ENCODE data around the gene DYDC2.
"Not testable (repeated sequence)": the region's sequence is repeated elsewhere in the genome, so short reads cannot be mapped to it uniquely, and the experiment has no call there.

The DYDC2 gene

GRCh38 chr10:80344912-80345311, 11.7 kb upstream of the DYDC2 start:
- no peak overlapping the region for H3K27ac Mint-ChIP-seq
- H3K27me3 Mint-ChIP-seq (ENCODE audit: low read depth), result peaks cover 3% of the 10 kb centered on the region
- H3K36me3 Mint-ChIP-seq (ENCODE audit: low read depth), result no peaks in the 10 kb centered on the region
- DNase-seq (ENCODE audit: low spot score), result no peak
- no peaks in the 10 kb centered on the region for H3K9me3 Mint-ChIP-seq
- no peaks in the 10 kb centered on the region for H3K4me1 Mint-ChIP-seq (ENCODE audit: low read depth)
- no peak overlapping the region for H3K4me3 Mint-ChIP-seq

GRCh38 chr10:80350251-80350650, 6.3 kb upstream of the DYDC2 start:
- Mint-ChIP-seq H3K36me3 (ENCODE audit: low read depth) (no peaks in the 10 kb centered on the region), H3K9me3 (no peaks in the 10 kb centered on the region), H3K27ac (no peak overlapping the region), H3K4me3 (no peak overlapping the region), H3K27me3 (ENCODE audit: low read depth) (peaks cover 19% of the 10 kb centered on the region), H3K4me1 (ENCODE audit: low read depth) (no peaks in the 10 kb centered on the region)
- DNase-seq (ENCODE audit: low spot score), result no peak

GRCh38 chr10:80351220-80351619, 5.4 kb upstream of the DYDC2 start:
- peaks cover 28% of the 10 kb centered on the region for H3K27me3 Mint-ChIP-seq (ENCODE audit: low read depth)
- no peaks in the 10 kb centered on the region for H3K9me3 Mint-ChIP-seq

DNA sequence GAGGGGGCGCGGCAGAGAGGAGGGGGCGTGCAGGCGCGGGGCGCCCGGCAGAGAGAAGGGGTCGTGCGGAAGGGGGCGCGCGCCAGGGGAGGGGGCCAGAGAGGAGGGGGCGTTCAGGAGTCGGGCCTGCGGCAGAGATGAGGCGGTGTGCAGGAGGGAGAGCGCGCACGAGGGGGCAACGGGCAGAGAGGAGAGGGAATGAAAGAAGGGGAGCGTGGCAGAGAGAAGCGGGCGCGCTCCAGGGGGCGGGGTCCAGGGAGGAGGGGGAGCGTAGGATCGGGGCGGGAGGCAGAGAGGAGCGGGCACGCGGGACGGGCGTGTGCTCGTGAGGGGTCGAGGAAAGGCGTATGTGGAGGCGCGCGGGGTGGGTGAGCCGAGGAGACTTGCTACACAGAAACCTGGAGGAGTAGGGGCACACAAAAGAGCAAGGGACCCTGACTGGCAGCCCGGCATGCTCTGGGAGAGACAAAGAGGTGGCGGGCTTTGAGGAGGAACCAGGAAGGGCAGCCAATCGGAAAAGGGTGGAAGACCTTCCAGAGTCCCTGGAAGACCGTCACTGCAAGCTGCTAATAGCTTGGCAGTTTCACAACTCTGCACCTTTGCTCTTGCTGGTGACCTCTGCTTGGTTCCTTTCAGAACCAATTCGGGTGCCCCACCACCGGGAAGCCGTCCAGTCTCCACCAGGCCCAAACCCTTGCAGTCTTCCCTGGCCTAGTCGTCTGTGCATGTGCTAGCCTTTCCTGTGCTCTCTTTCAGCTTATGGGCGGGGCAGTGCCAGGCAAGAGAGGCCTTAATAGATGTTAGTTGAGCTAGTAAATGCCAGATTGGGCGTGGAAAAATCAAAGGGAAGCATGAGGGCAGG, 639 bp downstream of the DYDC2 start:
- H3K27ac Mint-ChIP-seq, result no peak overlapping the region
- no peak for DNase-seq (ENCODE audit: low spot score)
- H3K27me3 Mint-ChIP-seq (ENCODE audit: low read depth), result peaks cover 50% of the 10 kb centered on the region
- H3K36me3 Mint-ChIP-seq (ENCODE audit: low read depth), result no peaks in the 10 kb centered on the region
- peak overlapping the region; percentile 55 for H3K4me3 Mint-ChIP-seq
- H3K9me3 Mint-ChIP-seq, result no peaks in the 10 kb centered on the region
- H3K4me1 Mint-ChIP-seq (ENCODE audit: low read depth), result no peaks in the 10 kb centered on the region

More at GRCh38 chr10:80351220-80351619, 5.4 kb upstream of the DYDC2 start:
- H3K36me3 Mint-ChIP-seq (ENCODE audit: low read depth), result no peaks in the 10 kb centered on the region
- no peak overlapping the region for H3K27ac Mint-ChIP-seq
- H3K4me1 Mint-ChIP-seq (ENCODE audit: low read depth), result no peaks in the 10 kb centered on the region
- H3K4me3 Mint-ChIP-seq, result no peak overlapping the region
- no peak for DNase-seq (ENCODE audit: low spot score)

DNA sequence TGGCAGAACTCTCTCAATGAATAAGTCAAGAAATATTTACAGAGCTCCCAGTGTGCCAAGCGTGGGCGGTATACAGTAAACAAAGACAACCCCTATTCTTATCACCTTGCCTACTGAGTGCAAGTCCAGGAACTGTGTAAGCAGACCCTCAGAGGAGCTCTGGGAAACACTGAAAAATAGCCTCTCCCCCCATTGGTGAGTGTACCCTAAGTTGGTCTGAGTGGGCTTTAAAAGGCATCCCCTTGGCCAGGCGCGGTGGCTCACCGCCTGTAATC, 1.2 kb downstream of the DYDC2 start:
- Mint-ChIP-seq H3K9me3 (no peaks in the 10 kb centered on the region), H3K36me3 (ENCODE audit: low read depth) (no peaks in the 10 kb centered on the region), H3K4me3 (no peak overlapping the region), H3K27me3 (ENCODE audit: low read depth) (peaks cover 45% of the 10 kb centered on the region), H3K27ac (no peak overlapping the region), H3K4me1 (ENCODE audit: low read depth) (no peaks in the 10 kb centered on the region)
- no peak for DNase-seq (ENCODE audit: low spot score)

- H3K27me3 Mint-ChIP-seq (ENCODE audit: low read depth), result peaks cover 47% of the 10 kb centered on the region
- H3K4me1 Mint-ChIP-seq (ENCODE audit: low read depth), result not testable (repeated sequence)
Measured at GRCh38 chr10:80358925-80359324, 2.3 kb downstream of the DYDC2 start.

GRCh38 chr10:80359644-80360043, 3.1 kb downstream of the DYDC2 start:
- H3K4me3 Mint-ChIP-seq, result no peak overlapping the region
- H3K27ac Mint-ChIP-seq, result no peak overlapping the region
- DNase-seq (ENCODE audit: low spot score), result no peak
- H3K36me3 Mint-ChIP-seq (ENCODE audit: low read depth), result no peaks in the 10 kb centered on the region
- H3K4me1 Mint-ChIP-seq (ENCODE audit: low read depth), result no peaks in the 10 kb centered on the region
- H3K9me3 Mint-ChIP-seq, result no peaks in the 10 kb centered on the region
- peaks cover 48% of the 10 kb centered on the region for H3K27me3 Mint-ChIP-seq (ENCODE audit: low read depth)

More at GRCh38 chr10:80358925-80359324, 2.3 kb downstream of the DYDC2 start:
- not testable (repeated sequence) for H3K27ac Mint-ChIP-seq; H3K9me3 Mint-ChIP-seq; H3K4me3 Mint-ChIP-seq; DNase-seq (ENCODE audit: low spot score); H3K36me3 Mint-ChIP-seq (ENCODE audit: low read depth)

- H3K27ac Mint-ChIP-seq, result no peak overlapping the region
- no peaks in the 10 kb centered on the region for H3K36me3 Mint-ChIP-seq (ENCODE audit: low read depth)
- peaks cover 10% of the 10 kb centered on the region for H3K27me3 Mint-ChIP-seq (ENCODE audit: low read depth)
- no peak for DNase-seq (ENCODE audit: low spot score)
- H3K9me3 Mint-ChIP-seq, result peaks cover 18% of the 10 kb centered on the region
- H3K4me3 Mint-ChIP-seq, result no peak overlapping the region
- no peaks in the 10 kb centered on the region for H3K4me1 Mint-ChIP-seq (ENCODE audit: low read depth)
Measured at GRCh38 chr10:80365510-80365909, 8.9 kb downstream of the DYDC2 start.

GRCh38 chr10:80371467-80371866, 14.9 kb downstream of the DYDC2 start:
- Mint-ChIP-seq H3K9me3 (peaks cover 18% of the 10 kb centered on the region), H3K27me3 (ENCODE audit: low read depth) (peaks cover 7% of the 10 kb centered on the region), H3K27ac (no peak overlapping the region), H3K4me3 (no peak overlapping the region), H3K4me1 (ENCODE audit: low read depth) (no peaks in the 10 kb centered on the region), H3K36me3 (ENCODE audit: low read depth) (no peaks in the 10 kb centered on the region)
- DNase-seq (ENCODE audit: low spot score), result no peak

DNA sequence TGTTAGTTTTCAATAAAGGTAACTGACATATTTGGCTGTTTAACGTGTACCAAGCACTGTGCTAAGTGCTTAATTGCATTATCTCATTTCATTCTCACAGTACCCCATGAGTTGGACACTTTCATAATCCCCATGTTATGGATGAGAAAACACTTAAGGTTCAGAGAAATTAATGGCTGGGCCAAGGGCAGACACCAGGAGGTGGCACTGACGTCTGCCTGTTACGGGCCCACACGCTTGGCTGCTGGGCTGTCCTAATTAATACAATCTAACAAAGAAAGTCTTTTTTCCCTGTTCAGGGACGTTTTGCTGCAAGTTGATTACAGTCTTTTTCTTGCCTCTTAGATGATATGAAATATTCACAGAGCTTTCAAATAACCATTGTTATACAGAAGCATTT, 16.1 kb downstream of the DYDC2 start:
- Mint-ChIP-seq H3K27ac (no peak overlapping the region), H3K27me3 (ENCODE audit: low read depth) (peaks cover 11% of the 10 kb centered on the region), H3K9me3 (peaks cover 10% of the 10 kb centered on the region), H3K36me3 (ENCODE audit: low read depth) (no peaks in the 10 kb centered on the region), H3K4me3 (no peak overlapping the region), H3K4me1 (ENCODE audit: low read depth) (no peaks in the 10 kb centered on the region)
- DNase-seq (ENCODE audit: low spot score), result no peak

- H3K4me1 Mint-ChIP-seq (ENCODE audit: low read depth), result peaks cover 5% of the 10 kb centered on the region
- DNase-seq (ENCODE audit: low spot score), result no peak
- H3K27me3 Mint-ChIP-seq (ENCODE audit: low read depth), result peaks cover 11% of the 10 kb centered on the region
- no peak overlapping the region for H3K27ac Mint-ChIP-seq
- H3K4me3 Mint-ChIP-seq, result no peak overlapping the region
- no peaks in the 10 kb centered on the region for H3K36me3 Mint-ChIP-seq (ENCODE audit: low read depth)
- H3K9me3 Mint-ChIP-seq, result peaks cover 6% of the 10 kb centered on the region
Measured at GRCh38 chr10:80373502-80373901, 16.9 kb downstream of the DYDC2 start.

GRCh38 chr10:80379701-80380100, 23.1 kb downstream of the DYDC2 start:
- Mint-ChIP-seq H3K9me3 (no peaks in the 10 kb centered on the region), H3K27me3 (ENCODE audit: low read depth) (peaks cover 6% of the 10 kb centered on the region), H3K4me1 (ENCODE audit: low read depth) (peaks cover 10% of the 10 kb centered on the region), H3K4me3 (no peak overlapping the region), H3K27ac (no peak overlapping the region), H3K36me3 (ENCODE audit: low read depth) (no peaks in the 10 kb centered on the region)
- DNase-seq (ENCODE audit: low spot score), result no peak

- H3K4me3 Mint-ChIP-seq, result no peak overlapping the region
- H3K36me3 Mint-ChIP-seq (ENCODE audit: low read depth), result no peaks in the 10 kb centered on the region
- DNase-seq (ENCODE audit: low spot score), result no peak
- H3K9me3 Mint-ChIP-seq, result no peaks in the 10 kb centered on the region
- no peak overlapping the region for H3K27ac Mint-ChIP-seq
- H3K27me3 Mint-ChIP-seq (ENCODE audit: low read depth), result peaks cover 6% of the 10 kb centered on the region
- H3K4me1 Mint-ChIP-seq (ENCODE audit: low read depth), result peaks cover 10% of the 10 kb centered on the region
Measured at GRCh38 chr10:80380185-80380584, 23.6 kb downstream of the DYDC2 start.

- Mint-ChIP-seq H3K27ac (peak overlapping the region; percentile 2), H3K9me3 (no peaks in the 10 kb centered on the region), H3K4me1 (ENCODE audit: low read depth) (peaks cover 10% of the 10 kb centered on the region), H3K36me3 (ENCODE audit: low read depth) (no peaks in the 10 kb centered on the region), H3K4me3 (no peak overlapping the region), H3K27me3 (ENCODE audit: low read depth) (peaks cover 2% of the 10 kb centered on the region)
- DNase-seq (ENCODE audit: low spot score), result peak; percentile 24
Measured at GRCh38 chr10:80382989-80383388, 26.4 kb downstream of the DYDC2 start.

DNA sequence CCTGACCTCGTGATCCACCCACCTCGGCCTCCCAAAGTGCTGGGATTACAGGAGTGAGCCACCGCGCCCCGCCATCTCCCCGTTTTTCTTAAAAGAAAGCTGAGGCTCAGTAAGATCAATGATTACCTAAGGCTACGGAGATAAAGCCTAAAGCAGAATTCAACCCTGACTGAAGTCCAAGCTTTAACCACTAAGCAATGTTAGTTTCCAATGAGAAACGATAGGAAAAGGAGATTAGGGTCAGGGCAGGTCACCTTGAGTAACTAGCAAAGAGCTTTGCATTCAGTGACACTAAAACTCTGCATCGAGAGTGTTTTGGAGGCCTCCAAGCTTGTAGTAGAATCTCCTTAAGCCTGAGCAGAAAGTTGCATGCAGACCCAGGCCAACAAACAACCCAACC, 34.2 kb downstream of the DYDC2 start:
- no peak overlapping the region for H3K27ac Mint-ChIP-seq
- no peaks in the 10 kb centered on the region for H3K4me1 Mint-ChIP-seq (ENCODE audit: low read depth)
- no peaks in the 10 kb centered on the region for H3K9me3 Mint-ChIP-seq
- peaks cover 8% of the 10 kb centered on the region for H3K27me3 Mint-ChIP-seq (ENCODE audit: low read depth)
- no peak for DNase-seq (ENCODE audit: low spot score)
- H3K4me3 Mint-ChIP-seq, result no peak overlapping the region
- no peaks in the 10 kb centered on the region for H3K36me3 Mint-ChIP-seq (ENCODE audit: low read depth)

All from T-helper 2 cell treated with Interferon-gamma antibody and Interleukin-4, amounts not matched to agents 5 μg/mL and 100 μg/mL, for 36 hours (primary cell).